ENCODE data around the gene NUPR2.
"Not testable (repeated sequence)": the region's sequence is repeated elsewhere in the genome, so short reads cannot be mapped to it uniquely, and the experiment has no call there.

Gene NUPR2

DNA sequence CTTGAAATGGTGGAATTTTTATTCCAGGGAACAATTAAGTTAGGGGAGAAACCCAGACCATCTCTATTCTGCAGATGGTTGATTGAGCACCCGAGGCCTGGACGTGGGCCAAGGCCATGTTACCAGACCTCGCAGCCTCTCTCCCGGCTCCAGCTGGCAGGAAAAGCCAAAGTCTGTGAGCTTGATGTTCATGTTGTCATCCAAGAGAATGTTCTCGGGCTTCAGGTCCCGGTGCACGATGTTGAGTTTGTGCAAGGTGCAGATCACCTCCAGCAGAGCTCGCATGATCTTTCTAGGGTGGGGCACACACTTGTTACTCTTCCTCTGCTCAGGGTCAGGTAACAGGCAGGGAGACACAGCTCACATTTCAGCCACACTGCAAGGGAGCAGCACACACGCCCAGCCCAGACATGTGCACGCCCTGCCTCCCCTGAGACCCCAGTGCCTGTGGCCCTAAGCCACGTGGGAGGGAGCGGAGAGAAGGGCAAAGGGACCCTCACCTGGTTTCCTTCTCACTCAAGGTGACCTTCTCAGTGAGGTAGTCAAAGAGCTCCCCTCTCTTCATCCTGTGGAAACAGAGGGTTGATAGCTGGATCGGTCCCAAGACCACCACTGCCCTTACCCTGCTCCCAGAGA, 32.9 kb downstream of the NUPR2 start:
- peak; percentile 13 to 54 for DNase-seq

DNA sequence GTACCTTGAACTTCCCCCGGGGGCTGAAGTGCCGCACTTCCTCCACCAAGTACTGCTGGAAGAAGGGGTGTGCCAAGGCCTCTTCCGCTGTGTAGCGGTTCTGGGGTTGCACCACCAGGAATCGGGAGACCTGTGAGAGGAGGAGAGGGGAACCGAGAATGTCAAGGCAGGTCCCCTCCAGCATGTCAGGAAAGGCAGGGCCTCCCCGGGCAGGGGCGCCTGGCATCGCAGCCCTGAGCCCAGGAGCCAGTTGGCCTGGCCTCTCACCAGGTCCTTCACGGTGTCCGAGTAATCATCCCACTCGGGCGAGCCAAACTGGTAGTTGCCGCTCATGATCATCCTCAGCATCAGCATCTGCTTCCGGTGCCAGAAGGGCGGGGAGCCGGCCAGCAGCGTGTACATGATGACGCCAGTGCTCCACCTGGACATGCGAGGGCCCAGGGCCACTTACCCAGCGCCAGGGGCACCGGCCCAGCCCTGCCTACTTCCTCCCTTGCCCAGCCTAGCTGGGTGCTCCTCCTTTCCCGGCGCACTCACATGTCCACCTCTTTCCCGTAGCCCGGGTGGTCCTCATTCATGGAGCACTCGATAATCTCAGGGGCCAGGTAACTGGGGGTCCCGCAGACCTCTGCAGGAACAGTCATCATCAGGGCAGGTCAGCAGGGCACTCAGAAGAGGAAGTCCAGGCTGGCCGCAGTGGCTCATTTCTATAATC, 34.4 kb downstream of the NUPR2 start:
- DNase-seq: no peak

- not testable (repeated sequence) for DNase-seq
These were observed 35.3 kb downstream of the NUPR2 start for GRCh38 chr7:56080726-56081435.

- DNase-seq: peak; percentile 79 to 80
These were observed 36.6 kb downstream of the NUPR2 start for GRCh38 chr7:56079450-56080185.

GRCh38 chr7:56078196-56078595, 38.0 kb downstream of the NUPR2 start:
- no peak for DNase-seq

- no peak for DNase-seq
These were observed 38.5 kb downstream of the NUPR2 start for GRCh38 chr7:56077681-56078080.

- DNase-seq: peak; percentile 61 to 72
These were observed 41.8 kb downstream of the NUPR2 start for GRCh38 chr7:56074371-56074791.

GRCh38 chr7:56066376-56066775, 49.8 kb downstream of the NUPR2 start:
- not testable (repeated sequence) for DNase-seq

Data from hippocampal formation (tissue), 2 donors.